Choroid plexus epithelial cell (primary cell): ENCODE measurements around the gene IGSF8.
"Not testable (repeated sequence)": the region's sequence is repeated elsewhere in the genome, so short reads cannot be mapped to it uniquely, and the experiment has no call there.

Experiments
- DNase-seq: peaks from one replicate; pipeline ENCODE4 v3.0.0-alpha.2; 2010; ENCODE audit warnings: low read depth
- H3K4me3 ChIP-seq: 2 replicates; pipeline ENCODE4 v1.5.1; 2011; ENCODE audit warnings: low read depth, mild to moderate bottlenecking, control low read depth, low read length, moderate library complexity
- TF ChIP-seq, protein P1 (sequence below): conservative IDR thresholded peaks from 2 replicates; pipeline ENCODE4 v1.5.1; 2011; ENCODE audit warnings: low read depth, mild to moderate bottlenecking, control low read depth, inconsistent platforms, low read length, moderate library complexity

Gene IGSF8

DNA sequence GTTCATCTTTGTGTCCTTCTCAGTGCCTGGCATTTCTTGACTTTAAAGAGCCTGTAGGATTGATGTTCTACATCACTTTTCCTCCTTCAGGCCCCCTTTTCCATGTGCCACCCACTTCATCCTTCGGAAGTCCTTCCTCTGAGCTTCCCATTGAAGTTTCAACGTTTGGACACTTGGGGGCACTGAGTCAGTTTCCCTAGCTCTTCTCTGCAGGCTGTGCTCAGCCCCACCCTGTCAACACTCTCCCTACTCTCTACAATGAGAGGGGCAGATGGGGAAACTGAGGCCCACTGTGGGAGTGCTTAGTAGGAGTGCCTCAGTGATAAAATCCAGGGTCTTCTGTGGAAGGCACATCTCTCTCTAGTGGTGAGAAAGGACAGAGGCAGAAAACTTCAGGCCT is 40.3 kb downstream of the IGSF8 start:
- TF ChIP-seq, protein P1, sequence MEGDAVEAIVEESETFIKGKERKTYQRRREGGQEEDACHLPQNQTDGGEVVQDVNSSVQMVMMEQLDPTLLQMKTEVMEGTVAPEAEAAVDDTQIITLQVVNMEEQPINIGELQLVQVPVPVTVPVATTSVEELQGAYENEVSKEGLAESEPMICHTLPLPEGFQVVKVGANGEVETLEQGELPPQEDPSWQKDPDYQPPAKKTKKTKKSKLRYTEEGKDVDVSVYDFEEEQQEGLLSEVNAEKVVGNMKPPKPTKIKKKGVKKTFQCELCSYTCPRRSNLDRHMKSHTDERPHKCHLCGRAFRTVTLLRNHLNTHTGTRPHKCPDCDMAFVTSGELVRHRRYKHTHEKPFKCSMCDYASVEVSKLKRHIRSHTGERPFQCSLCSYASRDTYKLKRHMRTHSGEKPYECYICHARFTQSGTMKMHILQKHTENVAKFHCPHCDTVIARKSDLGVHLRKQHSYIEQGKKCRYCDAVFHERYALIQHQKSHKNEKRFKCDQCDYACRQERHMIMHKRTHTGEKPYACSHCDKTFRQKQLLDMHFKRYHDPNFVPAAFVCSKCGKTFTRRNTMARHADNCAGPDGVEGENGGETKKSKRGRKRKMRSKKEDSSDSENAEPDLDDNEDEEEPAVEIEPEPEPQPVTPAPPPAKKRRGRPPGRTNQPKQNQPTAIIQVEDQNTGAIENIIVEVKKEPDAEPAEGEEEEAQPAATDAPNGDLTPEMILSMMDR: peak; percentile 61
- H3K4me3 ChIP-seq: no peak overlapping the region
- peak; percentile 48 for DNase-seq

DNA sequence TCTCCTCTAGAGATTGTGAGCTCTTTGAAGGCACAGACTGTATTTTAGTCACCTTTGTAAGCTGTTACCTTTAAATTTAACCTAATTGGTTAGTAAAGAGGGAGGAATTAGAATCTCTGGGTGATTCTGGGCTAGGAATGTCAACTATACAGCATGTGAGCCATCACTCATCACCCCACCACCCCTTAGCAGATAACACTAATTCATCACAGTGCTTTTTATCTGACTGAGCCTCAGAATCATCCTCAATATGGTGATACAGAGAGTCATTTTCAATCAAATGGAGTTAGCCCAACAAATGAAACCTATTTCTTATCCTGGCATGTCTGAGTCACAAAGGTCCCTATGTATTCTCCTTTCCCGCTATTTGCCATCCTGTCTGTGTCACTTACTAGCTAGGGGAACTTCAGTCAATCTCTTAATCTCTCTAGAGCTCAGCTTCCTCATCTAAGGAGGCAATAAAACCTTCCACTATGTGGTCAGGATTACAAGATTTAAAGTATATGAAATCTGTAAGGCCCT is 41.7 kb downstream of the IGSF8 start:
- TF ChIP-seq, protein P1: no peak
- H3K4me3 ChIP-seq: no peak overlapping the region
- no peak for DNase-seq

DNA sequence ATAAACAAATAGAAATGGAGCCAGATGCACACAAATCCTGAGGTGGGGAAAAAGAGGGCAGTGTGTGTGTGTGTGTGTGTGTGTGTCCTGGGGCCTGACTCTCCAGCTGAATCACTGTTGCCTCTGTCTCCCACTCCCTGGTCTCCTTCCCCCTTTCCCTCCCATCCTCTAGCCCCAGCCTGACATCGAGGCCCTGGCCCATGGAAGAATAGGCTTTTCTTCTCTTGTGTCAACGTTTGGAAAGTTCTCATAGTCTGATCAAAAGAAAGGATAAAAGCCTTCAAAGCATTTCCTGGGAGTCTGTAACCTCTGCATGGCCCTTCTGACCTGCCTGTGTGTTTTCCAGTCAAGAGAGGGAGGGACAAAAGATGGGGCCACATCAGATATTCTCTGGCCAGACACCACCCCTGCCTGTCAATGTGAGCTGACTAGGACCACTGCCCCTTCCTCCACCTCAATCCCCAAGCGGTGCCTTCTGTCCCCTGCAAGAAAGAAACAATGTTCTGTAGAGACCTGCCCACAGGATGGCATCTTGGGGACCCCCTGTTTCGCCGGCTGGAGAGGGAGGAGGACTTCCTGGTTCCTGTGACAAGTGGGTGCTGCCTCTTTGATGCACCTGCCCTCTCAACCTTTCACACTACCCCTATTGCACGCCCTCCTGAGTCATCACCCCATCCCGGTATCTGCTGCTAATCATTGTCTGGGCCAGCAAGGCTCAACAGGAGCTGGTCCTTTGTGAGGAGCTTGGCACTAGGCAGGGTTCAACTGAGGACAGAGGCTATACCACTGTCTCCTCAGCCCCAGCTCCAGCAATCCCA is 44.7 kb downstream of the IGSF8 start:
- DNase-seq: no peak
- no peak overlapping the region for H3K4me3 ChIP-seq
- TF ChIP-seq, protein P1: no peak

DNA sequence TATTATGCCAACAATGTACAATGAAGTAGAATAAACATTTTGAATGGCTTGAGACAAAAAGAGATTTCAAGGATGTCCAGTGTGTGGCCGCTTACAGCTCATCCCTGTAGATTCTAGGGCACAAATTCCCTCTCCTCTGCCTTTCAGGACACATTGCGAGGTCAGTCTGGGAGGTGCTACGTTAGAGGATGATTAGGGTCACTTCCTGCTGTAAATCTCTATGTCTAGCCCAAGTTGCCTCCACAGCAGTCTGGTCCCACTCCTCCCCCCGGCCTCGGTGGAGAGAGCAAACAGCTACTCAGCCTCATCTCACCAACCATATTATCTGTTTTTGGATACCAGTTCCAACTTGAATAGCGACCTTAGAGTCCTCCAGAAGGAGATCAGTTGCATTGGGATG is 45.5 kb downstream of the IGSF8 start:
- no peak for DNase-seq
- TF ChIP-seq, protein P1: no peak
- no peak overlapping the region for H3K4me3 ChIP-seq

DNA sequence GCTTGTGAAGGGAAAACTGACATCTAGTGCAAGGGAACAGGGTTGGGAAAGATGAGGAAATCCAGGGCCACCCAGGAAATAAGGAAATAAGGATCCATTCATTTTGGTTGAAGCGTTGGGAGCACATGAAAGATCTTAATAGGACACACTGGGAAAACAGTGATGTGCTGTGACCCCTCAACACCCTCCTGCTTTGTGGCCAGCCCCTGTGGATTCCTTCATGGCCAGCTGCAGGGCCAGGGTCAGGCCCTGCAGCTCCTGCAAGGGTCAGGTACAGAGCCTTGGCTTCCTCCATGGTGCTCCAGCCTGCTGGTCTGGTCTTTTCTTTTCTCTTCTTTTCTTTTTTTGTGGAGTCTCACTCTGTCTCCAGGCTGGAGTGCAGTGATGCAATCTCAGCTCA is 47.8 kb downstream of the IGSF8 start:
- DNase-seq: no peak
- no peak overlapping the region for H3K4me3 ChIP-seq
- TF ChIP-seq, protein P1: no peak

DNA sequence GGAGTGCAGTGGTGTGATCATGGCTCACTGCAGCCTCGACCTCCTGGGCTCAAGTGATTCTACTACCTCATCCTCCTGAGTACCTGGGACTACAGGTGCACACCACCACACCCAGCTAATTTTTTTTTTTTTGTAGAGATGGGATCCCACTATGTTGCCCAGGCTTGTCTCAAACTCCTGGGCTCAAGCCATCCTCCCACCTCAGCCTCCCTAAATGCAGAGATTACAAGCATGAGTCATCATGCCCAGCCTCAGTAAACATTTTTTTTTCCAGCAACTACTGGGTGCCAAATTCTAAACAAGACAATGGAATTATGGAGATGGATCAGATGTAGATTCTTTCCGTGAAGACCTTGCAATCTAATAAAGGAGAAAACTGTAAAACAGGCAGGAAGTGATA is 48.2 kb downstream of the IGSF8 start:
- not testable (repeated sequence) for DNase-seq, H3K4me3 ChIP-seq

DNA sequence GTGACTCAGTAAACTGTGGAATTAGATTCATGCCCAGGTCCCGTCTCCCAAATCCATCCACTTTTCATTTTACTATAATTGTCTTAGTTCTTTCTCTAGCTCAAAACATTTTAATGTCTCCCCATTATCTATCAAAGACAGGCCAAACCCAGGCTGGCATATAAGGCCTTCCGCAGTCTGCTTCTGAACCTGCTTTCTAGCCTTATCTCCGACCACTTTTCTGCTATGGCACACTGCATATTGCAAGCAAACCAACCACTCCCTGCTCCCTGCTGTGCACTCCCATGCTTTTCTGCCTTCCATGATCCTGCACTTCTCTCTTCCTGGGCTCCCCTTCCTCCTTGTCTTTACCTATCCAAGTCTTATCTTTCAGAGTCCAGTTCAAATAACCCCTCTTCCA is 49.3 kb downstream of the IGSF8 start:
- TF ChIP-seq, protein P1: no peak
- no peak for DNase-seq
- H3K4me3 ChIP-seq: no peak overlapping the region
